DMS79 (cell line): ENCODE measurements around the gene LPAR6.

Source experiments
- DNase-seq: peaks from one replicate; lab custom pipeline; 2025; lab: John Stamatoyannopoulos, UW

The LPAR6 gene

GRCh38 chr13:48415516-48415915 lies 2.6 kb upstream of the LPAR6 start:
- no peak for DNase-seq

- DNase-seq = no peak
Observed at GRCh38 chr13:48414501-48414900, 1.6 kb upstream of the LPAR6 start.

DNA sequence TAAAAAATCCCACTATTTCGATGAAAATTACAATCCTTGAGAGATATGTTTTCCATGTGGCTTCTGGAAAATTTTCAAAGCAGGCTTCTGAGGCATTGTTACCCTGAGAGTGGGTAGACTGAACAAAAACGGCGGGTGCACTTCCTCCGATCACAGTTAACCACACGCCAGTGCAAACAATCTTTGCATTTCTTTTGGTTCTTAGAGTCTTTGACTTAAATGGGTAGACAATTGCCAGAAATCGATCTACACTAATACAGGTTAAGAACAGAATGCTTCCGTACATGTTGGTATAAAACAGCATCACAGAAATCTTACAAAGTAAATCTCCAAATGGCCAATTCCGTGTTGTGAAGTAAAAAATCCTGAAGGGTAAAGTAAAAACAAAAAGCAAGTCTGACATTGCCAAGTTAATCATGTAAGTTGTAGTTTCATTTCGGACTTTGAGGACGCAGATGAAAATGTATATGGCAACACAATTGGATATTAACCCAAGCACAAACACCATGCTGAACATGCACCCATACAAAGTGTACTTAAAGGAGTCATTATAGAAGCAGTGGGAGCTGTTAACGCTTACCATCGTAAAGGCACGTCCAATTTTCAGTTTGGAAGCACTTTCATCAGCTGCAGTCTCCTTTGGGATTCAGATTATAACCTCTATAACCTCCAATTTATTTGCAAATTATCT lies 927 bp downstream of the LPAR6 start:
- no peak for DNase-seq

DNA sequence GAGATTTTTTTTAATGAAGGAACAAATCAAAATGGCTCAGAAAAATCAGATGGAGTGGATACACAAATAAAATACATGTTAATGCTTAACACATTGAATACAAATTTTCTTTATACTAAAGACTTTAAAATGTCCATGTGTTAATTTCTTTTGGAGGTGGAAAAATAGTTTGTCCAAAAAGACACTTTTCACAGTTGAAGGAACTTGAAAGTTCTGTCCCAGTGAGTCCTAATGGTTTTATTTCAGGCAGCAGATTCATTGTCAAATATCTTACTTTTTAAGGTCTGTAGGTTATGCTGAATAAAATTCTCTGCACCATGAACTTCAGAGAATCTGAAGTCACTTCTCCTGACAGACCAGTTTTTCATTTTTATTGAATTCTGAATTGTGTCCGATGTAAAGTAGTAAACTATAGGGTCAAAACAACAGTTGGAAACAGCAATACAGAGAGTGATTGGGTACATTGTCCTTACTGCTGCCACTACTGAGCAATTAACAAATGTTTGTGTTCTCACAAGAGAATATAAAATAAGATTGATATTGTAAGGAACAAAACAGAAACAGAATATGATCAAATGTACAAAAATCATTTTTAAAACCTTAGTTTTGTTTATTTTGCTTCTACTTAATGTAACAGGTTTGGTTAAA lies 1.6 kb downstream of the LPAR6 start:
- DNase-seq = no peak

- no peak for DNase-seq
Observed at GRCh38 chr13:48410199-48410598, 2.7 kb downstream of the LPAR6 start.

DNA sequence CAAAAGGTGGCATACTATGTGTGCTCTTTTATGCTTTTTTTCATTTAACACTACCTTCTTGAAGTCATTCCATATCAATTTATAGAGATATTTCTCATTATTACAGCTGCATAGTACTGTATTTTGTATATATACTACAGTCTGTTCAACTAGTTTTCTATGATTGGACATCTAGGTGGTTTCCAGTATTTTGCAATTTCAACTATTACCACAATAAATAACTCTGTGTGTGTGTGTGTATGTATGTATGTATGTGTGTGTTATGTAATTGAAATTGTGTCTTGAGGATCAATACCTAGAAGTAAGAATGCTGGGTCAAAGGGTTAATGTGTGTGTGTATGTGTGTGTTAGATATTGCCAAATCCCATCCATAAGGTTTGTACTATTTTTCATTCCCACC lies 7.0 kb downstream of the LPAR6 start:
- DNase-seq = no peak

- no peak for DNase-seq
Observed at GRCh38 chr13:48404952-48405351, 8.0 kb downstream of the LPAR6 start.

DNA sequence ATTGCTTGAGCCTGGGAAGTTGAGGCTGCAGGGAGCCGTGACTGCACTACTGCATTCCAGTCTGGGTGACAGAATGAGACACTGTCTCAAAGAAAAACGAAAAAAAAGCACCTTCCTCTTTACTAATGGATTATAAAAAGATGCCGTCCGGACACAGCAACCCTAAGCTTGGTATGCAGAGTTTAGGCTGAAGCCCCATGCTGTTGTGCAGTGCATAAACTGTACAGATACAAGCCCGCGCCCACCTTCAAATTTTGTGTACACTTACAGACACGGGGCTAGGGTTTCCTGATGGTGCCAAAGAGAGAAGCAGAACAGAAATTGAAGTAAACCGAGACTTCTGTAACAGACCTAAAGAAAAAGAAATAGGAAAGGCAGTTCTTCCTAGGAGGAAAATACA lies 9.0 kb downstream of the LPAR6 start:
- DNase-seq = no peak

DNA sequence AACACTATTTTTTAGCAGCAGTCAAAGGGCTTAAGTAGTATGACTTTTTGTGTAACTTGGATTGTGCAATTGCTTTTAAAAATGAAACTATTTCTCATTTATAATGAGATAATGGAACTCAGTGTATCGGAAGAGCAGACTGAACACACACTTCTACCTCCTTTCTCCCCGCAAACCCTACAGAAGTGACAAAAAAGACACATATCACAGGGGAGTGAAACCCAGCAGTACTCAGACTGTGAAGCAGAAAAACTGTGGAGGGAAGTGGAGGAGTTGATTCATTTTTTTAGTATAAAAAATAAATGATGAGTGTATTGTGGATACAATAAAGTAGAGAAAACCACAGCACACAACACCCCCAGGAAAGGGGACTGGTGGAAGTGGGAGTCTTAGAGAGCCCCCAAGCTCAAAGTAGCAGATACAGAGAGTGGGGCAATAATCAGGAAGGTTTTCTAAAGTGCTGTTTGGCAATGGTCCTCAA lies 9.7 kb downstream of the LPAR6 start:
- no peak for DNase-seq

DNA sequence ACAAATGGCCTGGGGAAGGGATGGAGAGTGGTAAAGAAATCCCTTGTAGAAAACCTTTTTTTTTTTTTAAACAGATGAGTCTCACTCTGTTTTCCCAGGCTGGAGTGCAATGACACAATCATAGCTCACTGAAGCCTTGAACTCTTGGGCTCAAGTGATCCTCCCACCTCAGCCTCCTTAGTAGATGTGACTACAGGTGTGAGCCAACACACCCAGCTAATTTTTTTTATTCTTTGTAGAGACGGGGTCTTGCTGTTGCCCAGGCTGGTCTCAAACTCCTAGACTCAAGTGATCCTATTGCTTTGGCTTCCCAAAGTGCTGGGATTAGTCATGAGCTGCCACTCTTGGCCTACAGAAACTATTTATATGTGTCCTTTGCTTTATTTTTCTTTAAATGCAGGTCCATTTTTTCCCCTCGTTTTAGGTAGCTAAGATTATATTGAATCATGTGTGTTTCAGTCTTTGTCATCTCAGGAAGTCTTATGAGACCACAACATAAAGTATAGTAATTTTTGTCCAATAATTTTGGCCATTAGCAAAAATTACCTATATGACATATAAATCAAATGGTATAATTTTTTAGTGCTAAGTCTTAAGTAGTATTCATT lies 10.5 kb downstream of the LPAR6 start:
- no peak for DNase-seq

DNA sequence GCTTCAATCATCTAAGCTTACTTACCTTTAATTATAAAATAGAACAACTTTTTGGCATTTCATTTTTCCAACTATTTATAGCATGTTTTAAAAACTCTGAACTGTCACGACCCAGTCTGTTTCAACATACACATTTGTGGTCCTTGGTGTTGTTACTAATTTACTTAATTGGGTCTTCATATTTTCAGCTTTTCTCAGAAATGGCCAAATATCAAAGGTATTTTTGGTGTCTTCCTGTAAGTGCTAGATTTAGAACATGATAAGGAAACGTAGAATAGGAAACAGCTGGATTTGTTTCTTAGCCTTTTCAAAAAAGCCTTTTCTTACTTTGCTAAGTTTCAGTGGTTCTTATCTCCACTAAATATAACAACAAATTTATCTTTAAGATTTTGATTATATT lies 11.4 kb downstream of the LPAR6 start:
- DNase-seq = no peak

DNA sequence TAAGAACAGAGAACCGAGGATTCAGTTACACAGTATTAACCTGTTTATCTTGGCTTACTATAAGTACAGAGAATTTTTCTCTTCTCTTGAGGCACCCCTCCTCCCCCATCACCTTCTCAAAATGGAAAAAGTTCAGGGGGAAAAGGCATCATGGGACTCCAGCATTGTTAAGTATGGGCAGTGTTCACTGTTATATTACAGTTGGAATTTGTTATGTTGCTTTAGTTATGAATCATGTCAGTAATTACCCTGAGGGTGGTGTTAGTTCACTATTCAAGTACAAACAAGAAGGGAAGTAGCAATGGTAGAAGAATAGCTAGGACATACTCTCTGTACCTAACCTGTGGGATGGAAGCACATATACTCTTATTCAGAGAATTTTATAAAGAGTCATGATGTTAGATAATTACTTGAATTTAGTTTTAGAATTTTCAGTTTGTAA lies 12.0 kb downstream of the LPAR6 start:
- no peak for DNase-seq

- DNase-seq = no peak
Observed at GRCh38 chr13:48400090-48400694, 12.7 kb downstream of the LPAR6 start.

DNA sequence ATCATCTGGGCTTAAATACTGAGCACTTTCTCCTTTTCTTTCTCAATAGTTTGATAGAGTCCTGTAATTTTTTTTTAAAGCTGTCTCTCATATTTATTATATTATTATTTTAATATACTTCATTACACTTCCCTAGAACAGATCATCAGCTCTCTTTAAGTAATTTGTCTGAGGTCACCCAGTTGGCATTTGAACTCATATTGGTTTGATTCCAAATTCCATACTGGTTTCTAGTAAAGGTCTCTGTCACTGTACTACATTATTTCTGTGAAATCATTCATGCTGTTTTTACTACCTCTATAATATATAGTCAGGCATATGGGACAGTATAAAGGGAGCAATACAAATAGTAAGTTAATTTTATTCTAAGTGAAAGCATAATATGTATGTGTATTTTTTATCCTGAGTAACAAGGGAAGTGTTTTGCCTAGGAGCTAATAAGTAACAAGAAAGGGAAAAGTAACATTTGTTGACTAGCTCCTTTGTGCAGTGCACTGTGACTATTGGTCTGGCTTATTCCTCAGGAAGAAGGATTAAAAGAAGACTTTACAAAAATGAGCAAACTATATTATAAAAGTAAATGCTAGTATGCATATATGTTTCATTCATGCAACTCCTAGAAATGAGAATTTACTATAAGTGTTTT lies 14.3 kb downstream of the LPAR6 start:
- DNase-seq = no peak

- no peak for DNase-seq
Observed at GRCh38 chr13:48397744-48398143, 15.2 kb downstream of the LPAR6 start.

DNA sequence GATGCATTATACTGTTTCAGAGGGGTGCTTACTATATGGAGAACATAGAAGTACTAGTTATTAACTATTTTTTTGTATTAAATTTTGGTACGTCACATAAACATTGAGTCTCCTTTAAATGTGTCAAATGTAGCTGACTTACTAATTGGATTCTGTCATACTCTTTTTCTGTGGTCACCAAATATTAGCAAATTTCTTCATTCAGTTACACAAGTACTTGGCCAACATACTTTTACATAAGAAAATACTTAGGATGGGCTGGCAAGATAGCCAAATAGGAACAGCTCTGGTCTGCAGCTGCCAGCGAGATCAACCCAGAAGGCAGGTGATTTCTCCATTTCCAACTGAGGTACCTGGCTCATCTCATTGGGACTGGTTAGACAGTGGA lies 19.2 kb downstream of the LPAR6 start:
- DNase-seq = no peak

DNA sequence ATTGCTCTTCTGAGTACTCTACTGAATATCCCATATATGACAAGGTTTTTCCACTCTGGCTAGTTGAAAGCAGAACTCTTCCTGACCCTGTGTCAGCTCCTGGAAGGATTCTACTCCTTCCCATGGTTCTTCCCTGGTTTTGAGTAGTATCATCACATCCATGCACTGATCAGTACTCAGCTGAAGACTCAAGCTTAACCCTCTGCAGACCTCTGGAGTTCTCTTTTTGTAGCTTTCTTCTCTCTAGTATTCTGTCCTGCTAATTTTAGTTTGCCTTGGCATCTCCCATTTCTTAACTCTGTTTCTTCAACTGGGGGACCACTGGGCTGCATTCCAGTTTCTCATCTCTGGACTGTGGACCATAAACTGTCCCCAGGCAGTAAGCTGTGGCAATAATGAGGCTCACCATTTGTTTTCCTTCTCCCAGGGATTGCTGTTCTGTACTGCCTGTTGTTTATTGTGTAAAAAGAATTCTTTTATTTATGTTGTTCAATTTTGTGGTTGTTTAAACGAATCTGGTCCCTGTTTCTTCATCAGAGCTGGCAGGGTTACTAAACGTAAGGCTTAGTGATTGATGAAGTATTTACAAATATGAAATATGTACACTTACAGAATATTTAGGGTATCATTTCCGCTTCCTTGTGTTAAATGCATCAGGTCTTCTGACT lies 19.7 kb downstream of the LPAR6 start:
- no peak for DNase-seq

- no peak for DNase-seq
Observed at GRCh38 chr13:48391257-48391656, 21.7 kb downstream of the LPAR6 start.

GRCh38 chr13:48386816-48387215 lies 26.1 kb downstream of the LPAR6 start:
- DNase-seq = no peak

- no peak for DNase-seq
Observed at GRCh38 chr13:48383384-48383783, 29.5 kb downstream of the LPAR6 start.

DNA sequence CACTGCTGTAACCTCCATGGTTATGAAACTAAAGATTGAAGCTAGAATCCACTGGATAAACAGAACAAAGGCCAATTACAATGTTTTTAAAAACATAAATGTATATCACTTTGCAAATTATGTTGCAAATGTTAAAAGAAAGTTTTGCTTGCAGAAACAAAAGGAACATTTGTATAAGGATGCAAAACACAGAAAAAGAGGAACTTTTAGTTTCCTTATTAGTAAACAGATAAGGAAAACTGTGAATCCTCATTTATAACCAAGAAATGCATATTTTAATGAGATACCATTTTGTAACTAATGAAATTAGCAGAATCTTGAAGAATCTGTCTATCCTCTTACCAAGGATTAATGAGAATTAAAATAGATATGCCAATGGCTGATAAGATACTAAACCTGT lies 32.3 kb downstream of the LPAR6 start:
- DNase-seq = no peak

GRCh38 chr13:48377857-48378256 lies 35.1 kb downstream of the LPAR6 start:
- no peak for DNase-seq
